ENCODE results near the gene AZIN2.
A peak's percentile ranks its signal among the peaks of the same experiment; 100 is the strongest.

Gene AZIN2

GRCh38 chr1:33147997-33148314 is 67.0 kb downstream of the AZIN2 start:
- H3K79me2 ChIP-seq (ENCODE audit: insufficient read depth, low read length), result no peaks in the 10 kb centered on the region
- H2AFZ ChIP-seq (ENCODE audit: low read length), result no peak overlapping the region
- H3K9me3 ChIP-seq (ENCODE audit: insufficient read depth, low read depth, low read length), result no peaks in the 10 kb centered on the region
- H4K20me1 ChIP-seq (ENCODE audit: insufficient read depth, low read length, poor library complexity, severe bottlenecking), result no peaks in the 10 kb centered on the region
- H3K36me3 ChIP-seq (ENCODE audit: insufficient read depth, low read length), result peaks cover 8% of the 10 kb centered on the region; the same call in 1 of the 2 replicates
- H3K4me1 ChIP-seq (ENCODE audit: insufficient read depth, low read length, poor library complexity, severe bottlenecking), result peaks cover 13% of the 10 kb centered on the region
- no peaks in the 10 kb centered on the region for H3K27me3 ChIP-seq (ENCODE audit: insufficient read depth, low read length, poor library complexity, severe bottlenecking)
- H3K9me2 ChIP-seq (replicated peaks; ENCODE audit: low read depth, low read length), result no peaks in the 10 kb centered on the region
- H3K4me2 ChIP-seq (ENCODE audit: low read depth, low read length, poor library complexity, severe bottlenecking), result no peak overlapping the region
- peak; percentile 66 for TF ChIP-seq CTCF (conservative IDR thresholded peaks at IDR 0.05; ENCODE audit: low read length)
- no peak for TF ChIP-seq EZH2phosphoT487 (IDR thresholded peaks at IDR 0.05; ENCODE audit: borderline replicate concordance)
- no peak overlapping the region for H3K4me3 ChIP-seq (ENCODE audit: low read length, poor library complexity, severe bottlenecking)
- no peaks in the 10 kb centered on the region for H3F3A ChIP-seq (ENCODE audit: low read depth)
- no peak overlapping the region for H3K9ac ChIP-seq (ENCODE audit: low read depth, low read length, poor library complexity, severe bottlenecking)

DNA sequence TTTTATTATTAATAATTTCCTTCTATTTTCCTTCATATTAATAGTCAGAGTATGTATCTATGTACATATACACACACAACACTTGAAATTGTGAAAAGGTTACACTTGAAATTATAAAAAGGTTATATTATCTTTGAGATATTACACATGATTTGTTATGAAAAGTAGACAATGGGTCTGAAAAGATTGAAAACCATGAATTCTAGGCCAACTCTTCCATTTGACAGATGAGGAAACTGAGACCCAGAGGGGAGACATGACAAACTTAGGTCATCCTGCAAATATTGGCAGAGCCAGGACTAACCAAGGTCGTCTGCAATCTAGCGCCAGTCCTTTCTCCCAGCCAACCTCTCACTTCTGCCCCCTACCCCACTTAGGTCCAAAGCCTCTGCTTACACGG is 67.7 kb downstream of the AZIN2 start:
- Histone ChIP-seq H3K9me2 (replicated peaks; ENCODE audit: low read depth, low read length) (no peaks in the 10 kb centered on the region), H3K4me1 (ENCODE audit: insufficient read depth, low read length, poor library complexity, severe bottlenecking) (peaks cover 17% of the 10 kb centered on the region), H3K4me3 (ENCODE audit: low read length, poor library complexity, severe bottlenecking) (no peak overlapping the region), H3K9ac (ENCODE audit: low read depth, low read length, poor library complexity, severe bottlenecking) (no peak overlapping the region), H3K27me3 (ENCODE audit: insufficient read depth, low read length, poor library complexity, severe bottlenecking) (no peaks in the 10 kb centered on the region), H3K36me3 (ENCODE audit: insufficient read depth, low read length) (peaks cover 8% of the 10 kb centered on the region; the same call in 1 of the 2 replicates), H3K9me3 (ENCODE audit: insufficient read depth, low read depth, low read length) (no peaks in the 10 kb centered on the region), H4K20me1 (ENCODE audit: insufficient read depth, low read length, poor library complexity, severe bottlenecking) (no peaks in the 10 kb centered on the region), H3K79me2 (ENCODE audit: insufficient read depth, low read length) (no peaks in the 10 kb centered on the region), H3F3A (ENCODE audit: low read depth) (no peaks in the 10 kb centered on the region), H3K4me2 (ENCODE audit: low read depth, low read length, poor library complexity, severe bottlenecking) (no peak overlapping the region), H2AFZ (ENCODE audit: low read length) (no peak overlapping the region)
- TF ChIP-seq CTCF (conservative IDR thresholded peaks at IDR 0.05; ENCODE audit: low read length), result no peak

- no peak overlapping the region for H3K4me2 ChIP-seq (ENCODE audit: low read depth, low read length, poor library complexity, severe bottlenecking)
- no peaks in the 10 kb centered on the region for H3K9me3 ChIP-seq (ENCODE audit: insufficient read depth, low read depth, low read length)
- H3K79me2 ChIP-seq (ENCODE audit: insufficient read depth, low read length), result no peaks in the 10 kb centered on the region
- no peak overlapping the region for H2AFZ ChIP-seq (ENCODE audit: low read length)
- TF ChIP-seq EZH2phosphoT487 (IDR thresholded peaks at IDR 0.05; ENCODE audit: borderline replicate concordance) (no peak), CTCF (conservative IDR thresholded peaks at IDR 0.05; ENCODE audit: low read length) (no peak)
- no peak overlapping the region for H3K4me3 ChIP-seq (ENCODE audit: low read length, poor library complexity, severe bottlenecking)
- no peaks in the 10 kb centered on the region for H3K9me2 ChIP-seq (replicated peaks; ENCODE audit: low read depth, low read length)
- peaks cover 8% of the 10 kb centered on the region; the same call in 1 of the 2 replicates for H3K36me3 ChIP-seq (ENCODE audit: insufficient read depth, low read length)
- no peak overlapping the region for H3K9ac ChIP-seq (ENCODE audit: low read depth, low read length, poor library complexity, severe bottlenecking)
- H3F3A ChIP-seq (ENCODE audit: low read depth), result no peaks in the 10 kb centered on the region
- H3K4me1 ChIP-seq (ENCODE audit: insufficient read depth, low read length, poor library complexity, severe bottlenecking), result peaks cover 21% of the 10 kb centered on the region
- no peaks in the 10 kb centered on the region for H3K27me3 ChIP-seq (ENCODE audit: insufficient read depth, low read length, poor library complexity, severe bottlenecking)
- no peaks in the 10 kb centered on the region for H4K20me1 ChIP-seq (ENCODE audit: insufficient read depth, low read length, poor library complexity, severe bottlenecking)
Observed at GRCh38 chr1:33149453-33150190, 68.7 kb downstream of the AZIN2 start.
